Neural cell (in vitro differentiated cells): Measurements from ENCODE around the gene FXR1. TPM values are rescaled to one million over a fixed set of nuclear protein-coding genes. Genes with fewer than 3 reads are reported as not detected.
"Not testable (repeated sequence)": the region's sequence is repeated elsewhere in the genome, so short reads cannot be mapped to it uniquely, and the experiment has no call there.

ENCODE experiments used
- H2AFZ ChIP-seq: fragments of 200-600, 300-800 bp; sonication (generic), shearing (Covaris generic); 2 replicates; pipeline ENCODE4 v1.6.0; 2014; ENCODE audit warnings: low read depth, mild to moderate bottlenecking, antibody characterized with exemption, low read length, moderate library complexity
- H3F3A ChIP-seq: fragments of 200-600 bp; shearing (Covaris generic); 2 replicates; pipeline ENCODE4 v1.6.1; 2016; ENCODE audit warnings: mild to moderate bottlenecking, moderate library complexity, mixed read lengths, antibody characterized with exemption, low read length; ENCODE audit not compliant: insufficient read depth, poor library complexity, severe bottlenecking
- H3K27ac ChIP-seq: fragments of 200-600, 300-800 bp; sonication (generic), shearing (Covaris generic); 2 replicates; pipeline ENCODE4 v1.5.1; 2014; ENCODE audit warnings: mild to moderate bottlenecking, low read length, moderate library complexity
- H3K27me3 ChIP-seq: fragments of 300-800, 200-600 bp; sonication (generic), shearing (Covaris generic); 2 replicates; pipeline ENCODE4 v1.6.0; 2014; ENCODE audit warnings: mild to moderate bottlenecking, low read depth, low read length, moderate library complexity; ENCODE audit not compliant: insufficient read depth
- H3K36me3 ChIP-seq: fragments of 300-800, 200-600 bp; sonication (generic), shearing (Covaris generic); 2 replicates; pipeline ENCODE4 v1.5.1; 2014; ENCODE audit warnings: mild to moderate bottlenecking, antibody characterized with exemption, low read length, moderate library complexity; ENCODE audit not compliant: insufficient read depth
- H3K4me2 ChIP-seq: fragments of 300-800, 200-600 bp; sonication (generic), shearing (Covaris generic); 2 replicates; pipeline ENCODE4 v1.6.0; 2014; ENCODE audit warnings: mild to moderate bottlenecking, low read length
- H3K4me3 ChIP-seq: fragments of 300-800, 200-600 bp; sonication (generic), shearing (Covaris generic); 2 replicates; pipeline ENCODE4 v1.5.1; 2014; ENCODE audit warnings: mild to moderate bottlenecking, low read length, moderate library complexity
- H3K79me2 ChIP-seq: fragments of 200-600 bp; shearing (Covaris generic); replicated peaks from 2 replicates; pipeline ENCODE4 v1.6.0; 2014; ENCODE audit warnings: mild to moderate bottlenecking, low read length, moderate library complexity; ENCODE audit not compliant: insufficient read depth
- H3K9ac ChIP-seq: fragments of 300-800, 200-600 bp; sonication (generic), shearing (Covaris generic); 2 replicates; pipeline ENCODE4 v1.6.1; 2016; ENCODE audit warnings: mild to moderate bottlenecking, low read length, mixed read lengths
- H3K9me2 ChIP-seq: fragments of 200-600 bp; shearing (Covaris generic); 2 replicates; pipeline ENCODE4 v1.6.1; 2016; ENCODE audit warnings: mild to moderate bottlenecking, low read length, mixed read lengths; ENCODE audit not compliant: insufficient read depth
- H3K9me3 ChIP-seq: fragments of 200-600, 300-800 bp; sonication (generic), shearing (Covaris generic); 2 replicates; pipeline ENCODE4 v1.6.1; 2016; ENCODE audit warnings: mild to moderate bottlenecking, mixed run types, low read length, moderate library complexity, mixed read lengths
- H4K20me1 ChIP-seq: fragments of 200-600 bp; shearing (Covaris generic); 2 replicates; pipeline ENCODE4 v1.6.1; 2016; ENCODE audit warnings: mild to moderate bottlenecking, mixed run types; ENCODE audit not compliant: insufficient read depth
- EP300 ChIP-seq: fragments of 450-650 bp; conservative IDR thresholded peaks from 2 replicates; pipeline ENCODE4 v1.6.1; 2014; ENCODE audit warnings: antibody characterized with exemption, mild to moderate bottlenecking, moderate library complexity; ENCODE audit not compliant: poor library complexity, severe bottlenecking
- EZH2 ChIP-seq: fragments of 200-600, 300-800 bp; shearing (Covaris generic), sonication (generic); IDR thresholded peaks from 2 replicates; pipeline ENCODE4 v1.6.1; 2014; ENCODE audit warnings: antibody characterized with exemption, low read length, borderline replicate concordance, mild to moderate bottlenecking; ENCODE audit not compliant: insufficient read depth, poor library complexity, severe bottlenecking
- MXI1 ChIP-seq: fragments of 450-650 bp; conservative IDR thresholded peaks from 2 replicates; pipeline ENCODE4 v1.6.1; 2014; ENCODE audit warnings: antibody characterized with exemption, mild to moderate bottlenecking; ENCODE audit not compliant: poor library complexity, severe bottlenecking
- POLR2AphosphoS5 ChIP-seq: IDR thresholded peaks from 2 replicates; pipeline ENCODE4 v1.6.1; 2012
- RAD21 ChIP-seq: fragments of 450-650 bp; conservative IDR thresholded peaks from 2 replicates; pipeline ENCODE4 v1.6.1; 2014; ENCODE audit warnings: antibody characterized with exemption, mild to moderate bottlenecking, moderate library complexity
- SMC3 ChIP-seq: fragments of 450-650 bp; conservative IDR thresholded peaks from 2 replicates; pipeline ENCODE4 v1.6.1; 2014; ENCODE audit warnings: antibody characterized with exemption, mild to moderate bottlenecking, moderate library complexity; ENCODE audit not compliant: poor library complexity
- TAF1 ChIP-seq: IDR thresholded peaks from 2 replicates; pipeline ENCODE4 v1.6.1; 2012; ENCODE audit warnings: low read depth
- polyA plus RNA-seq: library from polyadenylated mRNA; depleted of rRNA; stranded (reverse); fragments of >200 nt; gene quantifications from 2 replicates; pipeline ENCODE4 v1.2.3, GENCODE V29; 2014
- TF ChIP-seq, protein P1 (sequence below): fragments of 450-650 bp; IDR thresholded peaks from 2 replicates; pipeline ENCODE4 v1.5.1; 2014; ENCODE audit warnings: antibody characterized with exemption, mild to moderate bottlenecking, moderate library complexity; ENCODE audit not compliant: poor library complexity, severe bottlenecking
- TF ChIP-seq, protein P2 (sequence below): IDR thresholded peaks from 2 replicates; pipeline ENCODE4 v1.6.1; 2012; ENCODE audit warnings: borderline replicate concordance

FXR1 gene
- polyA plus RNA-seq, 1 donor from 2014 or later, result 109 TPM

DNA sequence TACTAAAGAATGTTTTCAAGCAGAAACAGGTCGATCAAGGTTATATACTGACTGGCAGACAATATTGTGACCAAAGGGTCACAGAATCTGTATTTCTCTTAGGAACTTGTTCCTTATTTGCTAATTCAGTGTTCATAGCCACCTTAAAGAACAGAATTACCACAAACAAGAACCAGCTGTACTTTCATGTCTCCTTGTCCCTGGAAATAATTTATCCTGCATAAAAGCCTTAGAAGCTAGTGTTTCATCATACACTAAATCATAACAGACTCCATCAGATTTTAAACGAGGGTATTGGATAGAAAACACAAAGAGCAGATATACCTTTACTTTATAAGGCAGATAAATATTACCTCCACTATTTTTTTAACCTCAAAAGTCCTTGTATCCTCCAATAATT is 70.7 kb downstream of the FXR1 start:
- Histone ChIP-seq H2AFZ (no peak overlapping the region), H3K9ac (no peak overlapping the region), H4K20me1 (no peaks in the 10 kb centered on the region), H3K79me2 (peaks cover 5% of the 10 kb centered on the region), H3K9me3 (no peaks in the 10 kb centered on the region), H3K36me3 (peaks cover 6% of the 10 kb centered on the region), H3K27ac (no peak overlapping the region), H3K27me3 (no peaks in the 10 kb centered on the region), H3K4me3 (no peak overlapping the region), H3K4me2 (no peak overlapping the region), H3F3A (no peaks in the 10 kb centered on the region), H3K9me2 (no peaks in the 10 kb centered on the region)
- no peak for TF ChIP-seq EZH2
- TF ChIP-seq, protein P1, sequence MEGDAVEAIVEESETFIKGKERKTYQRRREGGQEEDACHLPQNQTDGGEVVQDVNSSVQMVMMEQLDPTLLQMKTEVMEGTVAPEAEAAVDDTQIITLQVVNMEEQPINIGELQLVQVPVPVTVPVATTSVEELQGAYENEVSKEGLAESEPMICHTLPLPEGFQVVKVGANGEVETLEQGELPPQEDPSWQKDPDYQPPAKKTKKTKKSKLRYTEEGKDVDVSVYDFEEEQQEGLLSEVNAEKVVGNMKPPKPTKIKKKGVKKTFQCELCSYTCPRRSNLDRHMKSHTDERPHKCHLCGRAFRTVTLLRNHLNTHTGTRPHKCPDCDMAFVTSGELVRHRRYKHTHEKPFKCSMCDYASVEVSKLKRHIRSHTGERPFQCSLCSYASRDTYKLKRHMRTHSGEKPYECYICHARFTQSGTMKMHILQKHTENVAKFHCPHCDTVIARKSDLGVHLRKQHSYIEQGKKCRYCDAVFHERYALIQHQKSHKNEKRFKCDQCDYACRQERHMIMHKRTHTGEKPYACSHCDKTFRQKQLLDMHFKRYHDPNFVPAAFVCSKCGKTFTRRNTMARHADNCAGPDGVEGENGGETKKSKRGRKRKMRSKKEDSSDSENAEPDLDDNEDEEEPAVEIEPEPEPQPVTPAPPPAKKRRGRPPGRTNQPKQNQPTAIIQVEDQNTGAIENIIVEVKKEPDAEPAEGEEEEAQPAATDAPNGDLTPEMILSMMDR, result no peak
- no peak for TF ChIP-seq TAF1

DNA sequence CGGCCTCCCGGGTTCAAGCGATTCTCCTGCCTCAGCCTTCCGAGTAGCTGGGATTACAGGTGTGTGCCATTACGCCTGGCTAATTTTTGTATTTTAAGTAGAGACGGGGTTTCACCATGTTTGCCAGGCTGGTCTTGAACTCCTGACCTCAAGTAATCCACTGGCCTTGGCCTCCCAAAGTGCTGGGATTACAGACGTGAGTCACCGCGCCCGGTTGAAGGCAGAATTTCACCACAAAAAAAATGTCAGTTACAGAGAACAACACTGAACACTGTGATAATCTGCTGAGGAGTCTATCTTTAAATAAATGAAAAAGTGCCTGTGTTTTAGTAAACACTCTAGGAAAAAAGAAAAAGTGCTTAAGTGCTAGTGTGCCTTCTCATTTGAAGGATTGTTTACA is 73.9 kb downstream of the FXR1 start:
- H3K9me3 ChIP-seq, H3K79me2 ChIP-seq, H3K4me3 ChIP-seq, H3K4me2 ChIP-seq, H3K27me3 ChIP-seq, H3K9me2 ChIP-seq, H2AFZ ChIP-seq, H3K9ac ChIP-seq, H4K20me1 ChIP-seq, H3K36me3 ChIP-seq, H3K27ac ChIP-seq, H3F3A ChIP-seq: not testable (repeated sequence)

DNA sequence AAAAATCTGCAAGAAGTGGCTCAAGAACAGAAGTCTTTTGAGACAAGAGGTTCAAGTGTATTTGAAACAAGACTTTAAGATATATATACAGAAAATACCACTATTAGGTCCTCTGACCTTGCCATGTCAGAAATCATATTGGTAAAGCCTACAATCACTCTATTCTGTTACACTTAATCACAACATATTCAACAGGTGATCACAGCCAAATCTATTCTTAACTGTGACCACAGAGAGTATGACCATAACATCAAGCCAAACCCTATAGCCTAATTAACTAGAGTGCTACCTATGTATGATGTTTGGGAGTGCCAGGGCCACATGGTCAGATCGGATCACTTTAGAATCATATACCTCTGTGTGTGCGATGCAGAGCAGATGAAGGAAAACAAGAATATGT is 74.9 kb downstream of the FXR1 start:
- Histone ChIP-seq H3K4me3 (no peak overlapping the region), H3F3A (no peaks in the 10 kb centered on the region), H3K9me3 (no peaks in the 10 kb centered on the region), H3K9me2 (no peaks in the 10 kb centered on the region), H3K27me3 (no peaks in the 10 kb centered on the region), H3K27ac (no peak overlapping the region), H2AFZ (no peak overlapping the region), H3K4me2 (no peak overlapping the region), H3K79me2 (peaks cover 8% of the 10 kb centered on the region), H3K36me3 (peaks cover 6% of the 10 kb centered on the region), H4K20me1 (no peaks in the 10 kb centered on the region), H3K9ac (no peak overlapping the region)
- TF ChIP-seq EZH2, result no peak
- no peak for TF ChIP-seq RAD21
- TF ChIP-seq, protein P2, sequence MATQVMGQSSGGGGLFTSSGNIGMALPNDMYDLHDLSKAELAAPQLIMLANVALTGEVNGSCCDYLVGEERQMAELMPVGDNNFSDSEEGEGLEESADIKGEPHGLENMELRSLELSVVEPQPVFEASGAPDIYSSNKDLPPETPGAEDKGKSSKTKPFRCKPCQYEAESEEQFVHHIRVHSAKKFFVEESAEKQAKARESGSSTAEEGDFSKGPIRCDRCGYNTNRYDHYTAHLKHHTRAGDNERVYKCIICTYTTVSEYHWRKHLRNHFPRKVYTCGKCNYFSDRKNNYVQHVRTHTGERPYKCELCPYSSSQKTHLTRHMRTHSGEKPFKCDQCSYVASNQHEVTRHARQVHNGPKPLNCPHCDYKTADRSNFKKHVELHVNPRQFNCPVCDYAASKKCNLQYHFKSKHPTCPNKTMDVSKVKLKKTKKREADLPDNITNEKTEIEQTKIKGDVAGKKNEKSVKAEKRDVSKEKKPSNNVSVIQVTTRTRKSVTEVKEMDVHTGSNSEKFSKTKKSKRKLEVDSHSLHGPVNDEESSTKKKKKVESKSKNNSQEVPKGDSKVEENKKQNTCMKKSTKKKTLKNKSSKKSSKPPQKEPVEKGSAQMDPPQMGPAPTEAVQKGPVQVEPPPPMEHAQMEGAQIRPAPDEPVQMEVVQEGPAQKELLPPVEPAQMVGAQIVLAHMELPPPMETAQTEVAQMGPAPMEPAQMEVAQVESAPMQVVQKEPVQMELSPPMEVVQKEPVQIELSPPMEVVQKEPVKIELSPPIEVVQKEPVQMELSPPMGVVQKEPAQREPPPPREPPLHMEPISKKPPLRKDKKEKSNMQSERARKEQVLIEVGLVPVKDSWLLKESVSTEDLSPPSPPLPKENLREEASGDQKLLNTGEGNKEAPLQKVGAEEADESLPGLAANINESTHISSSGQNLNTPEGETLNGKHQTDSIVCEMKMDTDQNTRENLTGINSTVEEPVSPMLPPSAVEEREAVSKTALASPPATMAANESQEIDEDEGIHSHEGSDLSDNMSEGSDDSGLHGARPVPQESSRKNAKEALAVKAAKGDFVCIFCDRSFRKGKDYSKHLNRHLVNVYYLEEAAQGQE, result no peak
- no peak for TF ChIP-seq MXI1
- TF ChIP-seq, protein P1, result no peak
- no peak for TF ChIP-seq SMC3
- TF ChIP-seq POLR2AphosphoS5, result no peak
- no peak for TF ChIP-seq TAF1
- no peak for TF ChIP-seq EP300
